GM06990 (cell line): ENCODE measurements around the gene SDK1.

Experiments
- DNase-seq: peaks from one replicate; pipeline ENCODE4 v3.0.0-alpha.2; 2011; ENCODE audit not compliant: insufficient read length; ENCODE audit errors: extremely low read depth
- H3K27me3 ChIP-seq: replicated peaks from 2 replicates; pipeline ENCODE4 v1.6.0; 2011; ENCODE audit warnings: low read length; ENCODE audit not compliant: control insufficient read depth, insufficient read depth
- H3K36me3 ChIP-seq: 2 replicates; pipeline ENCODE4 v1.5.1; 2011; ENCODE audit warnings: low read length; ENCODE audit not compliant: control insufficient read depth, insufficient read depth
- H3K4me3 ChIP-seq: replicated peaks from 2 replicates; pipeline ENCODE4 v1.5.1; 2011; ENCODE audit warnings: low read depth, mild to moderate bottlenecking, control low read depth, low read length
- CTCF ChIP-seq: IDR thresholded peaks from 2 replicates; pipeline ENCODE4 v1.5.1; 2011; ENCODE audit warnings: low read length, control low read depth, mild to moderate bottlenecking, inconsistent platforms; ENCODE audit not compliant: insufficient read depth, poor library complexity, severe bottlenecking

The SDK1 gene

GRCh38 chr7:4233146-4233545, 932.1 kb downstream of the SDK1 start:
- H3K4me3 ChIP-seq, result no peak overlapping the region
- no peak for TF ChIP-seq CTCF
- no peak for DNase-seq
- H3K36me3 ChIP-seq, result no peaks in the 10 kb centered on the region
- H3K27me3 ChIP-seq, result no peaks in the 10 kb centered on the region

- H3K27me3 ChIP-seq, result no peaks in the 10 kb centered on the region
- TF ChIP-seq CTCF, result no peak
These were observed 932.8 kb downstream of the SDK1 start for GRCh38 chr7:4233621-4234497.

GRCh38 chr7:4234498-4234855, 933.4 kb downstream of the SDK1 start:
- Histone ChIP-seq H3K36me3 (no peaks in the 10 kb centered on the region), H3K4me3 (no peak overlapping the region), H3K27me3 (no peaks in the 10 kb centered on the region)
- DNase-seq, result no peak
- TF ChIP-seq CTCF, result no peak

More at GRCh38 chr7:4233621-4234497, 932.8 kb downstream of the SDK1 start:
- DNase-seq, result no peak
- Histone ChIP-seq H3K36me3 (no peaks in the 10 kb centered on the region), H3K4me3 (no peak overlapping the region)

GRCh38 chr7:4234886-4235285, 933.8 kb downstream of the SDK1 start:
- no peaks in the 10 kb centered on the region for H3K27me3 ChIP-seq
- DNase-seq, result no peak
- no peaks in the 10 kb centered on the region for H3K36me3 ChIP-seq
- no peak for TF ChIP-seq CTCF
- H3K4me3 ChIP-seq, result no peak overlapping the region

- no peaks in the 10 kb centered on the region for H3K36me3 ChIP-seq
- no peak for TF ChIP-seq CTCF
- no peak for DNase-seq
- H3K27me3 ChIP-seq, result no peaks in the 10 kb centered on the region
- no peak overlapping the region for H3K4me3 ChIP-seq
These were observed 934.5 kb downstream of the SDK1 start for GRCh38 chr7:4235596-4235995.
